ENCODE measurements around the gene TMCC2. TPM values are rescaled to one million over a fixed set of nuclear protein-coding genes. Genes with fewer than 3 reads are reported as not detected.
A peak's percentile ranks its signal among the peaks of the same experiment; 100 is the strongest.

Gene TMCC2
- total and polyA plus RNA-seq, 2 of the 8 experiments (the other 6 are each of a cell fraction or from before 2014, with no cell fraction given) = 6.7 to 6.8 TPM

- Histone ChIP-seq H4K91ac (replicated peaks; ENCODE audit: insufficient read length, low read length) (peak within 1 kb of the TSS; percentile 80), H3K9me3 (ENCODE audit: insufficient read depth in 2 of 2, low read depth in 1 of 2, low read length in 1 of 2) (no peaks in the 10 kb centered on the region), H3K4me2 (ENCODE audit: insufficient read depth in 1 of 2, low read depth in 2 of 2, low read length in 2 of 2) (peak within 1 kb of the TSS; percentile 73 to 81), H3K4ac (replicated peaks; ENCODE audit: insufficient read length, low read depth, low read length) (no peak within 1 kb of the TSS), H3K9ac (replicated peaks in 1 of 4; ENCODE audit: extremely low read depth in 1 of 4, low read depth in 3 of 4, low read length in 3 of 4) (peak within 1 kb of the TSS; percentile 64 to 80 (median 71)), H4K8ac (ENCODE audit: extremely low read depth, insufficient read depth, low read length) (peak within 1 kb of the TSS; percentile 86; the same call in 1 of the 2 replicates), H3K14ac (ENCODE audit: insufficient read length) (no peak within 1 kb of the TSS), H2BK5ac (ENCODE audit: low read depth, low read length) (peak within 1 kb of the TSS; percentile 69; the same call in 1 of the 2 replicates), H4K20me1 (replicated peaks in 1 of 2; ENCODE audit: control insufficient read depth in 1 of 2, insufficient read depth in 2 of 2, low read length in 2 of 2) (peaks cover 0 to 2% of the 10 kb centered on the region in 2 experiments), H3K27ac (ENCODE audit: low read depth, low read length) (peak within 1 kb of the TSS; percentile 76; the same call in 1 of the 2 replicates), H2AK5ac (ENCODE audit: low read depth, low read length) (no peak within 1 kb of the TSS), H2BK120ac (replicated peaks; ENCODE audit: low read depth, low read length) (peak within 1 kb of the TSS; percentile 38), H3K4me3 (ENCODE audit: extremely low read depth in 1 of 4, insufficient read depth in 2 of 4, low read depth in 3 of 4, low read length in 4 of 4) (peak within 1 kb of the TSS; percentile 81 to 91 (median 90)), H3K4me1 (replicated peaks in 1 of 4; ENCODE audit: control insufficient read depth in 3 of 4, insufficient read depth in 4 of 4, low read length in 3 of 4) (peaks cover 0 to 5% (median 1%) of the 10 kb centered on the region in 4 experiments; a peak in 4 of 7 replicates), H3K23ac (ENCODE audit: insufficient read length) (no peak within 1 kb of the TSS), H3K27me3 (replicated peaks in 1 of 4; ENCODE audit: control insufficient read depth in 3 of 4, extremely low read depth in 1 of 4, insufficient read depth in 3 of 4, low read length in 3 of 4) (no peaks in the 10 kb centered on the region), H3K36me3 (ENCODE audit: control insufficient read depth in 2 of 4, insufficient read depth in 4 of 4, low read length in 3 of 4) (no peaks in the 10 kb centered on the region), H2BK20ac (ENCODE audit: low read length) (no peak within 1 kb of the TSS), H2AFZ (ENCODE audit: low read length) (peak within 1 kb of the TSS; percentile 75; the same call in 1 of the 2 replicates), H3K56ac (replicated peaks; ENCODE audit: insufficient read length, low read depth, low read length) (peak within 1 kb of the TSS; percentile 10), H2BK15ac (ENCODE audit: low read length) (0 out of 2 replicates have a peak within 1 kb of the TSS, but pooled peaks have one; percentile 22), H2BK12ac (ENCODE audit: low read depth, low read length) (no peak within 1 kb of the TSS; the same call in 1 of the 2 replicates), H3K23me2 (ENCODE audit: low read depth, low read length) (0 out of 2 replicates have a peak, but pooled peaks cover 2% of the 10 kb centered on the region), H3K79me1 (ENCODE audit: low read depth, low read length) (0 out of 2 replicates have a peak, but pooled peaks cover 2% of the 10 kb centered on the region), H3K18ac (ENCODE audit: extremely low read depth, low read length) (peak within 1 kb of the TSS; percentile 89), H3K79me2 (ENCODE audit: control insufficient read depth in 1 of 2, insufficient read depth in 2 of 2, low read length in 2 of 2) (peaks cover 3 to 22% of the 10 kb centered on the region in 2 experiments; a peak in 3 of 4 replicates), H4K5ac (ENCODE audit: insufficient read length, low read depth, low read length) (peak within 1 kb of the TSS; percentile 48)
- DNase-seq (ENCODE audit: low read depth in 1 of 2, low spot score in 2 of 2) = peak; percentile 91 to 96
- POLR2A ChIA-PET (ENCODE audit: partially characterized antibody) = interaction anchor here (0.6 to 1.6 kb wide), 5 partner anchors 11 to 24 kb away, joined by 3 to 5 read pairs (median 3); partner anchors contain the start of gene TMCC2
- FAIRE-seq = no peak
- WGBS, 2 experiments (ENCODE audit: extremely low coverage in 1 of 2, insufficient coverage in 1 of 2, insufficient read length in 1 of 2, insufficient replicate concordance in 2 of 2, low coverage in 1 of 2, low lambda C conversion rate in 2 of 2, missing lambda C conversion rate in 1 of 2) = 0% methylated on average over 25 of the region's 67 CpGs; no CpG with 5 or more reads in 1 of the 2 experiments
- CTCF ChIA-PET (ENCODE audit: partially characterized antibody) = interaction anchor here (0.6 to 0.7 kb wide), 2 partner anchors 17 to 1296 kb away, joined by 3 read pairs; partner anchors contain the start of gene TMCC2
- TF ChIP-seq SP1 (IDR thresholded peaks at IDR 0.05; ENCODE audit: low read depth, low read length) (peak; percentile 28; the same call in 1 of the 2 replicates), BCL11A (IDR thresholded peaks at IDR 0.05; ENCODE audit: low read depth in 2 of 2, low read length in 2 of 2) (no peak), ASH2L (IDR thresholded peaks at IDR 0.05; ENCODE audit: low read length) (peak; percentile 99), JUN (IDR thresholded peaks at IDR 0.05; ENCODE audit: low read depth, low read length) (no peak), POLR2AphosphoS5 (IDR thresholded peaks at IDR 0.05; ENCODE audit: low read depth, low read length) (peak; percentile 76), SP4 (IDR thresholded peaks at IDR 0.05; ENCODE audit: low read length) (peak; percentile 90; the same call in 1 of the 2 replicates), MAFK (IDR thresholded peaks at IDR 0.05; ENCODE audit: low read depth, low read length) (no peak), CTCF (IDR thresholded peaks at IDR 0.05; ENCODE audit: control extremely low read depth in 1 of 3, insufficient read depth in 1 of 3, low read depth in 1 of 3, low read length in 3 of 3) (no peak), MAX (IDR thresholded peaks at IDR 0.05) (peak; percentile 35)
Observed at GRCh38 chr1:205211169-205211838, 16.4 kb upstream of the TMCC2 start, which contains the start of gene DSTYK. Gene DSTYK, minus strand, starts transcription at chr1:205211702. Its CDS starts 167 bp downstream, at chr1:205211535.

All from H1 (cell line).